VCaP (cell line): ENCODE data around the gene IFT43.

Experiments
- H3K27ac ChIP-seq: fragments of 450-650 bp; 2 replicates; pipeline ENCODE4 v1.5.1; 2017
- CTCF ChIP-seq: fragments of 450-650 bp; conservative IDR thresholded peaks from 2 replicates; pipeline ENCODE4 v1.5.1; 2017; ENCODE audit warnings: mild to moderate bottlenecking, moderate library complexity

IFT43 gene

GRCh38 chr14:75990297-75990696, 4.7 kb downstream of the IFT43 start:
- no peak overlapping the region for H3K27ac ChIP-seq
- no peak for TF ChIP-seq CTCF

GRCh38 chr14:75991753-75992152, 6.2 kb downstream of the IFT43 start:
- no peak overlapping the region for H3K27ac ChIP-seq
- no peak for TF ChIP-seq CTCF

GRCh38 chr14:75993567-75994041, 8.0 kb downstream of the IFT43 start:
- no peak for TF ChIP-seq CTCF
- no peak overlapping the region for H3K27ac ChIP-seq

- no peak overlapping the region for H3K27ac ChIP-seq
- TF ChIP-seq CTCF: no peak
These were observed 9.9 kb downstream of the IFT43 start for GRCh38 chr14:75995372-75996041.

DNA sequence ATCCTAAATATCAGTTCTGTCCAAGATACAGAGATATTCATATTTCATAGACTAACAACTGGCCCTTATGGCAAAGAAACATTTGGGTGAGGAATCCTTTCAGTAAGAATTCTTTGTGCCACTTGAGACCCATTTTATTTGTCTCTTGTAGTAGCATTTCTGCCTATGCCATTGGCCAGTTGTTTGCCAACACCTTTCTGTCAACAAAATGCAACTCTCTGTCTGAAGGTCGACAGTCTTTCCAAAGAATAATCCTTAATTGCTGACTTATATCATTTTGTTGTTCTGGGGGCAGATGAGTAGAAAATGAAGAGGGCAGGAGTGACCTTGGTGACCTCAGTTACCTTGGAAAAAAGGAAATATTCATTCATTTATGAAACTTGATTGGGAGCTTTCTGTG, 10.9 kb downstream of the IFT43 start:
- no peak for TF ChIP-seq CTCF
- H3K27ac ChIP-seq: no peak overlapping the region

GRCh38 chr14:75999511-76000190, 14.1 kb downstream of the IFT43 start:
- H3K27ac ChIP-seq: no peak overlapping the region
- TF ChIP-seq CTCF: no peak

- H3K27ac ChIP-seq: no peak overlapping the region
- TF ChIP-seq CTCF: no peak
These were observed 16.8 kb downstream of the IFT43 start for GRCh38 chr14:76002383-76002782.
